Activated naive CD4-positive, alpha-beta T cell (primary cell): Measurements from ENCODE around the gene SPSB4.
"Not testable (repeated sequence)": the region's sequence is repeated elsewhere in the genome, so short reads cannot be mapped to it uniquely, and the experiment has no call there.

ENCODE experiments used
- DNase-seq, 4 experiments: peaks; one replicate each; lab custom pipeline; 2025; lab: John Stamatoyannopoulos, UW

The SPSB4 gene

GRCh38 chr3:141050576-141051442, at the start of gene SPSB4:
SPSB4 (plus strand) TSS chr3:141051347; CDS start chr3:141066105, 14,758 bp downstream.
- no peak for DNase-seq

GRCh38 chr3:141006344-141006743, 44.8 kb upstream of the SPSB4 start:
- no peak for DNase-seq

DNA sequence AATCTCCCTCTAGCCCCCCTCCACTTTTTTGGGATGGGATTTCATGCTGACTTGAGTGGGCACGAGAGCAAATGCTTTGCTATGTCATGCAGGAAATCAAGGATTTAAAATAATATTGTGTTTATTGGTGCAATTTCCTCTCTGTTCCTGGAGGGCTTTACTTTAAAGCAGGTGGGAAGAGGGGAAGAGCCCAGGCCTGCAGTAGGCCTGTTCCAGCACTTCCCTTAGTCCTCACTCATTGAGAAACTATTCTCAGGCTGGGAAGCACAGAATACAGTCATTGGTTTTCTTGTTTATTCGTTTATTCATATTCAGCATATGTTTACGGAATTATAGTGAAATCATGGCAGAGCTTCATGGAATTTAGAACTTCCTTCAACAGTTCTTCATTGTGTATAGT, 41.7 kb upstream of the SPSB4 start:
- DNase-seq, result no peak

DNA sequence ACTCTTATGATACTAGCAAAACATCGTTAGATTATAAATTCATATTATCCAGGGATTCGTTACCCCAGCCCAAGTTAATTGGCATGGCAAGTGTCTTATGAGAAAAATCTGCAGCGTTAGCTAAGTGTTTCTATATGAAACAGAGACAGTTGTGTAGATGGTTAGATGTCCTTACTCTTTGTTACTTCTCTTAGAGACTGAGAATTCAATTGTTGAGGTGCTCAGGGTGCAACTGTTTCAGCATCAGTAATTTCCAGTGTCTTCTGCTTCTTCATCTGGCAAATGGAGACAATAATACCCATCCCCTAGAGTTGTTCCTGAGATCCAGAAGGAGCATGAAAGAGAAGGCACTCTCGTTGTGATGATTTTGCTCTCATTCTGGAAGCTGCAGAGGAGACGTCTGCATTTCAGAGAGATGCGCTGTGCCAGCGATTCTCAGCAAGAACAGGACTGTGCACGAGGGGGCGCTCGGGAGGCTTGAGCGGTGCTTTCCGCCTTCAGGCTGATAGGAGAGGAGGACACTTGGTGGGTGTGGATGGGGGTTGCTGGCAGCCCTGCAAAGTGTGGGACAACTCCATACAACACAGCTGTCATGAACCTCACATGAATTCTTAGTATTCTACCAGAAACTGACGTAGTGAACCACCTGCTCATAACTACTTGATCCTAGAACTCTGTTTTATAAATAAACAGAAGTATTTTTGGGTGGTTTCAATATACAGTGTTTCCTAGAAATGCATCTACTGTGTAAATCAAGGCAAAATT, 39.7 kb upstream of the SPSB4 start:
- DNase-seq, result peak; percentile 46 to 69 (median 51)

DNA sequence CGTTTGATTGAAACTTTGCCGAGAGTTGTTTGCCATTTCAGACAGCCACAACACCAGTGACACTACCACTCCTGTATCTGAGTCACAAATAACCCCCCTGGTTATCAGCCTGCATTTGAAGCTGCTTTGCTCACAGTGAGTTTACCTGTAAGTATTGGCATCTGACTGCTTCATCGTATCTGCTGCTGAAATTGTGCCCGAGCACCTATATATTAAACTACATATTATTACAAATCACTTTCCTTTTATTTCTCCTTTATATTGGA, 39.2 kb upstream of the SPSB4 start:
- DNase-seq, result no peak

- no peak for DNase-seq
Observed at GRCh38 chr3:141012571-141012970, 38.6 kb upstream of the SPSB4 start.

- DNase-seq, result no peak
Observed at GRCh38 chr3:141015481-141015880, 35.7 kb upstream of the SPSB4 start.

DNA sequence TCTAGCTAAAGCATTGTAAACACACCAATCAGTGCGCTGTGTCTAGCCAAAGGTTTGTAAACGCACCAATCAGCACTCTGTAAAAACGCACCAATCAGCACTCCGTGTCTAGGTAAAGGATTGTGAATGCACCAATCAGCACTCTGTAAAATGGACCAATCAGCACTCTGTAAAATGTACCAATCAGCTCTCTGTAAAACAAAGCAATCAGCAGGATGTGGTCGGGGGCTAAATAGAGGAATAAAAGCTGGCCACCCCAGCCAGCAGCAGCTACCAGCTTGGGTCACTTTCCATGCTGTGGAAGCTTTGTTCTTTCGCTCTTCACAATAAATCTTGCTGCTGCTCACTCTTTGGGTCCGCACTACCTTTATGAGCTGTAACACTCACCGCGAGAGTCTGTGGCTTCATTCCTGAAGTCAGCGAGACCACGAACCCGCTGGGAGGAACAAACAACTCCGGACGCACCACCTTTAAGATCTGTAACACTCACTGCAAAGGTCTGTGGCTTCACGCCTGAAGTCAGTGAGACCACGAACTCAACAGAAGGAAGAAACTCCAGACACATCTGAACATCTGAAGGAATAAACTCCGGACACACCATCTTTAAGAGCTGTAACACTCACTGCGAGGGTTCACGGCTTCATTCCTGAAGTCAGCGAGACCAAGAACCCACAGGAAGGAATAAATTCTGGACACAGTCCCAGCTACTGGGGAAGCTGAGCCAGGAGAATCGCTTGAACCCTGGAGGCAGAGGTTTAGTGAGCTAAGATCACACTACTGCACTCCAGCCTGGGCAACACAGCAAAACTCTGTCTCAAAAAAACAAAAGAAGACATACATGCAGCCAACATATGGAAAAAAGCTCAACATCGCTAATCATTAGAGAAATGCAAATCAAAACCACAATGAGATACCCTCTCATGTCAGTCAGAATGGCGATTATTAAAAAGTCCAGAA, 33.5 kb upstream of the SPSB4 start:
- not testable (repeated sequence) for DNase-seq

DNA sequence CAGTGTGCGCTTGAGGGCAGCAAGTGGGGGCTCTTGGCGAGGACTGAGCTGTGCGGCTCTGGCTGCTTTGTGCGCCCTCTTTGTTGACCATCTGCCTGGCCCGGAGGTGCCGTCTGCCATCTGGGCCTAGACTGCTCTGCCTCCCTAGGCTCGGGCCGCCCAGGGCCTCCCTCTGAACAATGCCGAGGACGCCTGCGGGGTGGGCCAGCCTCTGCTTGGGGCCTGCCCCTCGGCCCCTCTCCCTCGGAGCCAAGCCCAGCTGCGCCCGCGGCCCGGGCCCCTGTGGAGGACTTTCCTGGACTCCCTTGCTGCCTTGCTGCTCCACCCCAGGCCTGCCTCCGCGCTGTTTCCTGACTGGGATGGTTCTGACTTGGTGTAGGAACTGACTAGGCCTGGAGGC, 31.9 kb upstream of the SPSB4 start:
- DNase-seq, result no peak

DNA sequence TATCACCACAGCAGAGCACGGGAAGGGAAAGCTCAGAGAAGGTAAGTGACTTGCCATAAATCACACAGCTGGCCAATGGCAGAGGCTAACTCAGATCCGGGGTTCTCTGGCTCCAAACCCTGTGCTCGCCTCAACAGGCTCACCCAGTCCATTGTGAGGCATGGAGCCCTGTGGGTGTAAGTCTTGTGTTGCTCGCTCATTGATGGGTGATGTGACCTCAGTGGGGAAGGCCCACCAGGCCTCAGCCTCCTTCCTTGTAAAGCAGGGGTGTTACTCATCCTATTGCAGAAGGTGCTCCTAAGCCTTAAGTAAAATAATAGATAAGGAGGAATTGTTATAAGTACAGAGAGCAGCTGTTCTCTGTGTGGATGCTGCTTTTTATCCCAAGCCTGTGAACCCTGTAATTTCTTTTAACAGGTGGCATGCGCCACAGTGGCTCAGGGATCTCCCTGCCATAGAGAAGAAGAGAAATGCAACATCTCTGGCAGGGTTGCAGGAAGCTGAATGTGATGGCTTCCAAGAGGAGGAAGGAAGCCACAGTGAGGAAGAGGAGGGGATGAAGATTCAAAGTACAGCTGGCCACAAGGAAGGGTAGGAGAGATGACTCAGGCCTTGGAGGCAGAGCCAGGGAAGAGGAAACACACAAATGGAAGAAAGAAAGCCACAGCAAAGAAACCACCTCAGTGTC, 30.9 kb upstream of the SPSB4 start:
- no peak for DNase-seq

- no peak for DNase-seq
Observed at GRCh38 chr3:141021261-141021660, 29.9 kb upstream of the SPSB4 start.

- no peak for DNase-seq
Observed at GRCh38 chr3:141030296-141030695, 20.9 kb upstream of the SPSB4 start.

GRCh38 chr3:141039589-141039988, 11.6 kb upstream of the SPSB4 start:
- DNase-seq, result no peak

DNA sequence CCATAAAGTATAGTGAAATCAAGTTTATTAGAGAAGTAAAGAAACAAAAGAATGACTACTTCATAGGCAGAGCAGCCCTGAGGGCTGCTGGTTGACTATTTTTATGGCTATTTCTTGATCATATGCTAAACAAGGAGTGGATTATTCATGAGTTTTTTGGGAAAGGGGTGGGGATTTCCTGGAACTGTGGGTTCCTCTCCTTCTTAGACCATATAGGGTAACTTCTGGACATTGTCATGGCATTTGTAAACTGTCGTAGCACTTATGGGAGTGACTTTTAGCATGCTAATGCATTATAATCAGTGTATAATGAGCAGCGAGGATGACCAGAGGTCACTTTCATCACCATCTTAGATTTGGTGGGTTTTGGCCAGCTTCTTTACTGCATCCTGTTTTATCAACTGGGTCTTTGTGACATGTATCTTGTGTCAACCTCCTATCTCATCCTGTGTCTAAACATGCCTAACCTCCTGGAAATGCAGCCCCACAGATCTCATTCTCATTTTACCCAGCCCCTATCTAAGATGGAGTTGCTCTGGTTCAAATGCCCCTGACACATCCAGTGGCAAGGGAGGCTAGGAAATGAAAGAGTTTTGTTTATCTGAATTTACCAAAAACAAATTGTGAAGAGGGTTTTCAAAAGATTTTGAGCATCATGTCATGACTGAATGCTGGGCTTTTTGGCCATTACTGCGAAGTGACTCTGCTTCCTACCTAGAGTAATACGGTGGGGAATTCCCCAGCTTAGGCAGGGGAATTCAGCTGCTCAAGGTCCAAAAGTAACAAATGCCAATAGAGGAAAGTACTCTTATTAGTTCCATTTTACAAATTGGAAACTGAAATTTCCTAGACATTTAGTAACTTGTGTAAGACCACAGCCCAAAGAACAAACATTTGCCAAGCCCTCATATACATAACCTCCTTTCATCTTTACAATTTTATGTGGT, 6.2 kb upstream of the SPSB4 start:
- DNase-seq, result no peak

- DNase-seq, result no peak
Observed at GRCh38 chr3:141045849-141046248, 5.3 kb upstream of the SPSB4 start.

- DNase-seq, result no peak
Observed at GRCh38 chr3:141047168-141047567, 4.0 kb upstream of the SPSB4 start.

- DNase-seq, result no peak
Observed at GRCh38 chr3:141049681-141050080, 1.5 kb upstream of the SPSB4 start.

- DNase-seq, result no peak
Observed at GRCh38 chr3:141051443-141052200, 475 bp downstream of the SPSB4 start.

GRCh38 chr3:141052201-141053069, 1.3 kb downstream of the SPSB4 start:
- no peak for DNase-seq
